Keratinocyte (primary cell): ENCODE data around the gene FFAR2. TPM values are rescaled to one million over a fixed set of nuclear protein-coding genes. Genes with fewer than 3 reads are reported as not detected.
"Not testable (repeated sequence)": the region's sequence is repeated elsewhere in the genome, so short reads cannot be mapped to it uniquely, and the experiment has no call there.

Source experiments
- DNase-seq: peaks from one replicate; pipeline ENCODE4 v3.0.0-alpha.2; 2011; ENCODE audit warnings: low read depth, missing footprints, low spot score
- FAIRE-seq: peaks from 2 replicates; lab custom pipeline; 2011; peaks lifted over from hg19 to GRCh38; lab: Jason Lieb, UNC
- H2AFZ ChIP-seq: 2 replicates; pipeline ENCODE4 v1.6.0; 2012; ENCODE audit warnings: low read length, control low read depth, inconsistent platforms; ENCODE audit not compliant: control insufficient read depth
- H3K27ac ChIP-seq: 2 replicates; pipeline ENCODE4 v1.5.1; 2011; ENCODE audit warnings: low read length; ENCODE audit not compliant: control insufficient read depth, insufficient read depth
- H3K27me3 ChIP-seq: 3 replicates; pipeline ENCODE4 v1.6.0; 2011; ENCODE audit warnings: low read length; ENCODE audit not compliant: control insufficient read depth, insufficient read depth; ENCODE audit errors: extremely low read depth
- H3K36me3 ChIP-seq, 2 experiments: 2 replicates in 1 of 2; 3 replicates in 1 of 2; pipeline ENCODE4 v1.5.1; 2011; ENCODE audit warnings: low read length in 2 of 2, mild to moderate bottlenecking in 1 of 2; ENCODE audit not compliant: control insufficient read depth in 2 of 2, insufficient read depth in 2 of 2; ENCODE audit errors: extremely low read depth in 1 of 2
- H3K4me1 ChIP-seq: 3 replicates; pipeline ENCODE4 v1.5.1; 2011; ENCODE audit warnings: low read length; ENCODE audit not compliant: control insufficient read depth, insufficient read depth; ENCODE audit errors: extremely low read depth
- H3K4me2 ChIP-seq: 3 replicates; pipeline ENCODE4 v1.6.0; 2011; ENCODE audit warnings: low read depth, low read length; ENCODE audit not compliant: control insufficient read depth, insufficient read depth; ENCODE audit errors: extremely low read depth
- H3K4me3 ChIP-seq, 3 experiments: fragments of 200-600 bp in 1 of 3; sonication (generic) in 1 of 3; 2 replicates in 2 of 3; 3 replicates in 1 of 3; pipeline ENCODE4 v1.5.1; 2011 to 2016; ENCODE audit warnings: low read length in 3 of 3, mild to moderate bottlenecking in 3 of 3, control low read depth in 2 of 3, inconsistent platforms in 1 of 3, low read depth in 1 of 3, mixed read lengths in 1 of 3, mixed run types in 1 of 3, moderate library complexity in 1 of 3; ENCODE audit not compliant: control insufficient read depth in 2 of 3, insufficient read depth in 2 of 3; ENCODE audit errors: extremely low read depth in 1 of 3
- H3K79me2 ChIP-seq: 2 replicates; pipeline ENCODE4 v1.6.0; 2012; ENCODE audit warnings: low read length; ENCODE audit not compliant: control insufficient read depth, insufficient read depth
- H3K9ac ChIP-seq: 3 replicates; pipeline ENCODE4 v1.6.0; 2011; ENCODE audit warnings: low read length; ENCODE audit not compliant: control insufficient read depth, insufficient read depth; ENCODE audit errors: extremely low read depth
- H3K9me1 ChIP-seq: 3 replicates; pipeline ENCODE4 v1.6.0; 2011; ENCODE audit warnings: low read length; ENCODE audit not compliant: control insufficient read depth, insufficient read depth; ENCODE audit errors: extremely low read depth
- H3K9me3 ChIP-seq: 2 replicates; pipeline ENCODE4 v1.5.1; 2012; ENCODE audit warnings: low read depth, low read length; ENCODE audit not compliant: control insufficient read depth
- H4K20me1 ChIP-seq: 3 replicates; pipeline ENCODE4 v1.6.0; 2011; ENCODE audit warnings: low read length; ENCODE audit not compliant: control insufficient read depth, insufficient read depth; ENCODE audit errors: extremely low read depth
- CTCF ChIP-seq, 3 experiments: IDR thresholded peaks in 1 of 3; conservative IDR thresholded peaks in 1 of 3; optimal IDR thresholded peaks in 1 of 3; 2 replicates in 2 of 3; 3 replicates in 1 of 3; pipeline versions ENCODE3 to v1.5.1; 2011; ENCODE audit warnings: low read length in 3 of 3, mild to moderate bottlenecking in 3 of 3, moderate library complexity in 2 of 3, control low read depth in 1 of 3, inconsistent platforms in 1 of 3; ENCODE audit not compliant: insufficient read depth in 2 of 3; ENCODE audit errors: extremely low read depth in 1 of 3
- EZH2 ChIP-seq: IDR thresholded peaks from one replicate; pipeline ENCODE4 v1.6.1; 2012; ENCODE audit warnings: inconsistent platforms, mild to moderate bottlenecking, low read length, moderate library complexity
- dilution Hi-C: fragments of 300-500 bp; cut with MboI; formaldehyde crosslinking; loops from one replicate; pipeline ENCODE4 v1.7.0; 2020; ENCODE audit warnings: low sequenced_read_pairs; ENCODE audit not compliant: extremely low pct_ligation_motif_present
- polyA plus RNA-seq, 5 experiments: library from polyadenylated mRNA; depleted of rRNA in 3 of 5; stranded (reverse) in 3 of 5; stranded (forward) in 1 of 5; unstranded in 1 of 5; fragments of >200 nt; gene quantifications; 1 replicate in 1 of 5; 2 replicates in 3 of 5; 3 replicates in 1 of 5; pipeline versions ENCODE4 v1.2.1 to v1.2.3, GENCODE V29; 2011 to 2012; ENCODE audit warnings: missing spikeins in 2 of 5, low read depth in 1 of 5, low replicate concordance in 1 of 5

Gene FFAR2
- polyA plus RNA-seq, 1 donor (not counting 4 experiments of a cell fraction or from before 2014, with no cell fraction given), result not detected

GRCh38 chr19:35419805-35420204 lies 28.3 kb upstream of the FFAR2 start:
- no peaks in the 10 kb centered on the region for H3K36me3 ChIP-seq
- H2AFZ ChIP-seq, result no peak overlapping the region
- no peak overlapping the region for H3K4me3 ChIP-seq
- H3K79me2 ChIP-seq, result no peaks in the 10 kb centered on the region
- H3K4me2 ChIP-seq, result no peak overlapping the region
- TF ChIP-seq EZH2 (no peak), CTCF (optimal IDR thresholded peaks at IDR 0.05 in 1 of 3, IDR thresholded peaks at IDR 0.05 in 1 of 3, conservative IDR thresholded peaks at IDR 0.05 in 1 of 3; ENCODE audit: extremely low read depth in 1 of 3, insufficient read depth in 2 of 3, low read length in 3 of 3) (no peak)
- no peaks in the 10 kb centered on the region for H4K20me1 ChIP-seq
- peaks cover 13% of the 10 kb centered on the region for H3K27me3 ChIP-seq
- H3K9me3 ChIP-seq, result no peaks in the 10 kb centered on the region
- no peak overlapping the region for H3K27ac ChIP-seq
- FAIRE-seq (no peak), DNase-seq (no peak)
- H3K4me1 ChIP-seq, result no peaks in the 10 kb centered on the region
- no peak overlapping the region for H3K9ac ChIP-seq
- dilution Hi-C loops, result no loop called here
- no peaks in the 10 kb centered on the region for H3K9me1 ChIP-seq

- H3K27ac ChIP-seq, result no peak overlapping the region
- FAIRE-seq (no peak), DNase-seq (no peak)
- peaks cover 13% of the 10 kb centered on the region for H3K27me3 ChIP-seq
- no peaks in the 10 kb centered on the region for H4K20me1 ChIP-seq
- H3K9ac ChIP-seq, result no peak overlapping the region
- dilution Hi-C loops, result no loop called here
- no peak overlapping the region for H3K4me2 ChIP-seq
- no peaks in the 10 kb centered on the region for H3K4me1 ChIP-seq
- H3K4me3 ChIP-seq, result no peak overlapping the region
- no peaks in the 10 kb centered on the region for H3K9me3 ChIP-seq
- no peak overlapping the region for H2AFZ ChIP-seq
- TF ChIP-seq EZH2 (no peak), CTCF (optimal IDR thresholded peaks at IDR 0.05 in 1 of 3, IDR thresholded peaks at IDR 0.05 in 1 of 3, conservative IDR thresholded peaks at IDR 0.05 in 1 of 3; ENCODE audit: extremely low read depth in 1 of 3, insufficient read depth in 2 of 3, low read length in 3 of 3) (no peak)
- H3K79me2 ChIP-seq, result no peaks in the 10 kb centered on the region
- no peaks in the 10 kb centered on the region for H3K9me1 ChIP-seq
- H3K36me3 ChIP-seq, result no peaks in the 10 kb centered on the region
These were observed 26.7 kb upstream of the FFAR2 start for GRCh38 chr19:35421362-35421761.

GRCh38 chr19:35423406-35423805 lies 24.7 kb upstream of the FFAR2 start:
- H3K27me3 ChIP-seq, H3K9me3 ChIP-seq, H3K9me1 ChIP-seq, H3K27ac ChIP-seq, H3K4me1 ChIP-seq, H3K79me2 ChIP-seq, DNase-seq, H4K20me1 ChIP-seq, H2AFZ ChIP-seq, FAIRE-seq, H3K4me2 ChIP-seq, H3K36me3 ChIP-seq, dilution Hi-C loops, H3K4me3 ChIP-seq, H3K9ac ChIP-seq: not testable (repeated sequence)
